ENCODE measurements around the gene CTDSPL.
"Not testable (repeated sequence)": the region's sequence is repeated elsewhere in the genome, so short reads cannot be mapped to it uniquely, and the experiment has no call there.

The CTDSPL gene

DNA sequence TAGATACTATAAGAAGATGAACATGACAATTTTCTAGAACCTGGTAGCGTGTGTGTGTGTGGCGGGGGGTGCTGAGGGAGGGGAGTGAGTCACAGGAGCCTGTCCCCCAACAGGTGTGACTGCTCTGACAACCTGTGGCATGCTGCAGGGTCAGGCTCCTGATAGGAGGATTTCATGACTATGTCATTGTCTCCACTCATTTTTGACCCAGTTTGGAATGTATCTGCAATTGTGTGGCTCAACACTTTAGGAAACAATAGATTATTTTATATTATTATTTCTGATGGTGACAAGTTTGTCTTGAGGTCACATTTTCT is 119.6 kb downstream of the CTDSPL start:
- Mint-ChIP-seq H3K36me3 (ENCODE audit: low read depth) (no peaks in the 10 kb centered on the region), H3K4me3 (no peak overlapping the region), H3K9me3 (no peaks in the 10 kb centered on the region), H3K27ac (no peak overlapping the region), H3K4me1 (ENCODE audit: low read depth) (no peaks in the 10 kb centered on the region), H3K27me3 (no peaks in the 10 kb centered on the region)

DNA sequence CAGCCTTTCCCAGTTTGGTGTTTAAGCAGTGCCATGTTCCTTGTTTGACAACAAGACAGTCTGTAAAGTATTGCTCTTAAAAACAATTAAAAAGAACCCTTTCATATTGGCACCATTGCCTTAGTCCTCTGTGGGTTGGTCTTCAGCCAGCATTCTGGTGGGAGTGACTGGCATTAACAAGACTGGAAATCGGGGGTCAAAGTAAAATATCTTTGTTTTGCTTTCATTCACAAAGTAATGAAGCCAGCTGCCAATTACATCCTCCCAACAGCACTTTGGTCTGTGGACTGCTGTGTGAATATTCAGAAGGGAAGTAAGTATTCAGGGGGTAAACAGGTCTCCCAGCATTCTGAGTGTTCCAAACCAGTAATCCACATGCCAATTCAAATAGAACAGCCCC is 120.7 kb downstream of the CTDSPL start:
- Mint-ChIP-seq H3K9me3 (no peaks in the 10 kb centered on the region), H3K4me1 (ENCODE audit: low read depth) (no peaks in the 10 kb centered on the region), H3K27ac (no peak overlapping the region), H3K4me3 (no peak overlapping the region), H3K27me3 (no peaks in the 10 kb centered on the region), H3K36me3 (ENCODE audit: low read depth) (no peaks in the 10 kb centered on the region)

DNA sequence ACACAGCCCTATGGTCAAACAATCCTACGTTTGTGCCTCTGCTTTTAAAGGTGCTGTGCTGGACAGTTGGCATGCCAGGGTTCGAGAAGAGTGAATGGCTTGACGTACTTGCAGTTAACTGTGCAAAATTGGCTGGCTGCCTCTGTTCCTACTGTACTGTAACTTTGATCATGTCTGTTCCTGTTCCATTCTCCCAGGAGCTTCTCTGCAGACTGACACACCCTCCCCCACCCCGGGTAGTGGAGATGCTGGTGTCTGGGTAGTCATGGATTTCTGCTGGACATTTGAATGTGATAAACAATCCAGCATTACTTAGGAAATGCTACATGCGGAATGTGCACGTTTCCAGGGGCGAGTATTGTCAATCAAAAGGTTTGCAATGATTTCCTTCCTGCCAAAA is 122.4 kb downstream of the CTDSPL start:
- H3K4me3 Mint-ChIP-seq = no peak overlapping the region
- H3K27me3 Mint-ChIP-seq = no peaks in the 10 kb centered on the region
- H3K9me3 Mint-ChIP-seq = no peaks in the 10 kb centered on the region
- H3K36me3 Mint-ChIP-seq (ENCODE audit: low read depth) = no peaks in the 10 kb centered on the region
- no peaks in the 10 kb centered on the region for H3K4me1 Mint-ChIP-seq (ENCODE audit: low read depth)
- no peak overlapping the region for H3K27ac Mint-ChIP-seq

DNA sequence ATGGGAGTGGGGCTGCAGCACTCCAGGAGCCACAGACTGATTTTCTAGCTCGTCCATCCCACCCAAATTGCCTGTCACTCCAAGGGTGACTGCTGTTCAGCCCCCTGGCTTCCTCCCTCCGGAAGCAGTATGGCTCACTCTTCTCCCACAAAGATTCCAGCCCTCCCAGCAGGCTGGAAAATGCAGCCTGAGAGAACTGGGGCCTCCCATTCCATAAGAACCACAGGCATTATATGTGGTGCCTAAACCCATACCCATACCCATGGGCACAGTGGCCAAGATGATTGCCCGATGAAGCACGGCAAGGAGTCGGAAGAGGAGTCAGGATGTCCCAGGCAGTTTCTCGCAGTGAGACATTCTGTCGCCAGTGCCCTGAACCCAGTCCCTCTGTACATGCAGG is 122.9 kb downstream of the CTDSPL start:
- H3K27me3 Mint-ChIP-seq = no peaks in the 10 kb centered on the region
- H3K9me3 Mint-ChIP-seq = no peaks in the 10 kb centered on the region
- no peaks in the 10 kb centered on the region for H3K4me1 Mint-ChIP-seq (ENCODE audit: low read depth)
- no peak overlapping the region for H3K27ac Mint-ChIP-seq
- no peaks in the 10 kb centered on the region for H3K36me3 Mint-ChIP-seq (ENCODE audit: low read depth)
- H3K4me3 Mint-ChIP-seq = no peak overlapping the region

DNA sequence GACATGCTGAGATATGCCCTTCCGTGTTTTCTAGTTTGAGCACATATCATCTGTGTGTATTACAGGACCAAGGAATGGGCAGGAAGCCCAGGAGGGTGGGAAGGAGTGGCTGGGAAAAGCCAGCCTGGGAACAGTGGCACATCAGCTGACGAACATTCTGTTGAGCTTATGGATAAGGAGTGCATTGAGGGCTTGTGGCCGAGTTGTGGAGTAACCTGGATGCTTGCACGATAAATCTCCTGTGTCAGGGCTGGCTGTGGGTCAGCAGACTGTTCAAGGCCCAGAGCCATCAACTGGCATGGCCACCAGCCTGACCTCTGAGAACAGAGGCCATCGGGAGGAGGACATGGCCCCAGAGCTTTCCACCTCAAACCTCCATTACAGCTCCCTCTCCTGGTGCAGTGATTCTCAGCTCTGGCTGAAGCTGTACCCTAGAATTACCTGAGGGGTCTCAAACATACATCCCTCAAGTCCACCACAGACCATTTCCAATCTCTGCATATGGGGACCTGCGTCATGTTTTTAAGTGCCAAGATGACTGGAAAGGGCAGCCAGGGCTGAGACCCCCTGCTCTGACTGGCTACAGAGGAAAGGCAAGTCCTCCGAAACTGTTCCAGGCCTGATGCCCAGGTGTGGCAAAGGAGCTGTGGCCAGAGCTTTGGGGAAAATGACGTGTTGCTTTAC is 124.1 kb downstream of the CTDSPL start:
- Mint-ChIP-seq H3K36me3 (ENCODE audit: low read depth) (no peaks in the 10 kb centered on the region), H3K27me3 (no peaks in the 10 kb centered on the region), H3K4me3 (no peak overlapping the region), H3K4me1 (ENCODE audit: low read depth) (no peaks in the 10 kb centered on the region), H3K27ac (no peak overlapping the region), H3K9me3 (no peaks in the 10 kb centered on the region)

DNA sequence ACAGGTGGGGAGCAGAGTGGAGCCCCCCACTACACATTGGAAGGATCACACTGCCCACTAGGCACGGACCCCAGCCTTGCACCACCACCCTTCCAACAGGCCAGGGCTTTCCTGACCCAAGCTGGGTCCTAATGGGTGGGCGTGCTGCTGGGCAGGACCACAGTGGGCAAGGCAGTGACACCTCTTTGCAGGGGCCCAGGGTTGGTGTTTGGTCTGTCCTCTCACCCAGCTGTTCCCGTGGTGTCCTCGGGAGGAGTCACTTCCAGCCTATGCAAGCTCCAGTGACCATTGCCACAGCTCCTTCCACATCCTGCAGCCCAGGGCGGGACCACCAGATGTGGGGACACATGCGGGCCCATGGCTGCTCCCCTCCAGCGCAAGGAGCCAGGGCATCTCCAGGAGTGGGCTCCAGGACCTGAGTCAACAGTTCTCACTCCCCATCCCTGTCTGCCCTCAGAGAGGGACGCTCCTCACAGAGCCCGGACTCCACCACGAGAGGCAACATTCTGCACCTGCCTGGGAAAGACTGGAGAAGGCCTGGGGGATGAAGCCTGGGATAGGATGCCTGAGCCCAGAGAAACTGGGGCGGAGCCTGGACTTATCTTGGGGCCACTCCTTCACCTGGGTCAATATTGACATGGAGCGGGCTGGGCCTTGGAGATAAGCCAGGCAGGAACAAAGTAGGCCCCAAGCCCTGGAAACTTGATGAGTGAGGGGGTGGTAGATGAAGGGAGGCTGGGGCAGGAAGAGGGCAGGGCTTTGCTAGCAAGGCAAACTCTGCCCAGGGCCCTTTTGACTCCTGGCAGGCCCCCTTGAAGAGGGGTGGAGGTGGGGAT is 125.0 kb downstream of the CTDSPL start:
- Mint-ChIP-seq H3K4me1 (ENCODE audit: low read depth) (no peaks in the 10 kb centered on the region), H3K27me3 (no peaks in the 10 kb centered on the region), H3K9me3 (no peaks in the 10 kb centered on the region), H3K27ac (no peak overlapping the region), H3K4me3 (no peak overlapping the region), H3K36me3 (ENCODE audit: low read depth) (no peaks in the 10 kb centered on the region)

DNA sequence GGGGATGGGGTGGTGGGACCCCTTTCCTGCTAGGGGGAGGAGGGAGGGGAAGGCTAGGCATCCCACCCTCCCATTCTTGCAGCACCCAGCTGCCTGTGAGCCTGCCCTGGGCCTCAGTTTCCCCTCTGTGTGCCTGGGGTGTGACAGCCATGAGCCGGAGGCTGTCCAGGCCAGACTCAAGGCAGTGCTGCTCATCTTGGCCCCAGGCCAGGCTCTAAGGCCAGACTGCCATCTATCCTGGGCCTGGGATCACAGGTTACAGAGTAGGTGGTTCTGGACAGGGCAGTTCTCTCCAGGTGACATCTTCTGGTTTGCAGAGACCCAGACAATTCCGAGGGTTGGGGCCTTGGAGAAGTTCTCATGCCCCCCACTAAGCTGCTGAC is 125.6 kb downstream of the CTDSPL start:
- Mint-ChIP-seq H3K9me3 (no peaks in the 10 kb centered on the region), H3K4me3 (no peak overlapping the region), H3K36me3 (ENCODE audit: low read depth) (no peaks in the 10 kb centered on the region), H3K27ac (no peak overlapping the region), H3K4me1 (ENCODE audit: low read depth) (no peaks in the 10 kb centered on the region), H3K27me3 (no peaks in the 10 kb centered on the region)

DNA sequence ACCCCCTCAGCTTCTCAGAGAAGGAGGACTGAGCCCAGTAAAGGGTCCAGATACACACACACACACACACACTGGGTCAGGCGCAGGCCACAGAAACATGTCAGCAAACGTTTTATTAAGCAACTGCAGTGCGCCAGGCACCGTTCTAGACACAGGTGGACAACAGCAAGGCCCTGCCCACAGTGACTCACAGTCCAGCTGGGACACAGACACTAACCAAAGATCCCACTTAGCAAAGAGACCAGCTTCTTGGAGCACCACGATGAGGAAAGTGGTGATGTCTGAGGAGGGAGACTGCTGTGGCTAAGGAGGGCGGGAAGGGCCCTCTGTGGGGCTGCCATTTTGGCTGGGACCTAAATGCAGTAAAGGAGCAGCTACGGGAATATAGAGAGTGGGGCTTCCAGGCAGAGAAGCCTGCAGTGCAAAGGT is 126.1 kb downstream of the CTDSPL start:
- Mint-ChIP-seq H3K9me3 (no peaks in the 10 kb centered on the region), H3K4me1 (ENCODE audit: low read depth) (no peaks in the 10 kb centered on the region), H3K4me3 (no peak overlapping the region), H3K36me3 (ENCODE audit: low read depth) (no peaks in the 10 kb centered on the region), H3K27me3 (no peaks in the 10 kb centered on the region), H3K27ac (no peak overlapping the region)

DNA sequence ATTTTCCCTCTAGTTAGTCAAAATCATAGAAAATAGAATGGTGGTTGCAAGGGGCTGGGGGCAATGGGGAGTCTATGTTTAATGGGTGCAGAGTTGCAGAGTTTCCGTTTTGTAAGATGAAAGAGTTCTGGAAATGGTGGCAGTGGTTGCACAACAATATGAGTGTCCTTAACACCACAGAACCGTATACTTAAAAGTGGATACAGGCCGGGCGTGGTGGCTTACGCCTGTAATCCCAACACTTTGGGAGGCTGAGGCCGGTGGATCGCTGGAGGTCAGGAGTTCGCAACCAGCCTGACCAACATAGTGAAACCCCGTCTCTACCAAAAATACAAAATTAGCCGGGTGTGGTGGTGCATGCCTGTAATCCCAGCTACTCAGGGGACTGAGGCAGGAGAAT is 126.7 kb downstream of the CTDSPL start:
- H3K4me3 Mint-ChIP-seq; H3K27me3 Mint-ChIP-seq; H3K9me3 Mint-ChIP-seq; H3K4me1 Mint-ChIP-seq (ENCODE audit: low read depth); H3K27ac Mint-ChIP-seq; H3K36me3 Mint-ChIP-seq (ENCODE audit: low read depth): not testable (repeated sequence)

DNA sequence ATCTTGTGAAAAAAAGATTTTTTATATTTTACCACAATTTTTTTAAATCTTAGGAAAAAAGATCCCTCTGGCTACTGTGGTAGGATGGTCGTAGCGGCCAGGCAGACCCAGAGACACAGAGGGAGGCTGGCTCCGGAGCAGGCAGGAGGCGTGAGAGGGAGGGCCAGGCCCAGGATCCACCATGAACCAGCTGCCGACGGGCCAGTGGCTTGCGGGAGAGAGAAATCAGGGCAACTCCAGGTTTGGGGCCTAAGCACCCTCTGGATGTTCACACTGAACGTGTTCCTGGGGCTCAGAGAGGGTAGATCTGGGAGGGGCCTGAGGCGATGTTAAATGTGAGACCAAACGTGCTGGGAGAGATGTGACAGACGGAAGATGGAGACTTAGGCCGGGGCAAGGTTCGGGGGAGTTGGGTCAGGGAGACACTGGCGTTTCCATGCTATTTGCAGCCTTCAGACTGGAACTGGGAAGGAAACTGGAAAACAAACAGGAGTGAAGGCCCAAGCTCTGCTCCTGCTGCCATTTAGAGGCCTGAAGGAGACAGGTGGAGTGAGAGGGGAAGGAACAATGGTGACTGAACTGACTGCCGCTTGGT is 127.3 kb downstream of the CTDSPL start:
- Mint-ChIP-seq H3K9me3 (no peaks in the 10 kb centered on the region), H3K27ac (no peak overlapping the region), H3K4me3 (no peak overlapping the region), H3K36me3 (ENCODE audit: low read depth) (no peaks in the 10 kb centered on the region), H3K27me3 (no peaks in the 10 kb centered on the region), H3K4me1 (ENCODE audit: low read depth) (peaks cover 8% of the 10 kb centered on the region)

DNA sequence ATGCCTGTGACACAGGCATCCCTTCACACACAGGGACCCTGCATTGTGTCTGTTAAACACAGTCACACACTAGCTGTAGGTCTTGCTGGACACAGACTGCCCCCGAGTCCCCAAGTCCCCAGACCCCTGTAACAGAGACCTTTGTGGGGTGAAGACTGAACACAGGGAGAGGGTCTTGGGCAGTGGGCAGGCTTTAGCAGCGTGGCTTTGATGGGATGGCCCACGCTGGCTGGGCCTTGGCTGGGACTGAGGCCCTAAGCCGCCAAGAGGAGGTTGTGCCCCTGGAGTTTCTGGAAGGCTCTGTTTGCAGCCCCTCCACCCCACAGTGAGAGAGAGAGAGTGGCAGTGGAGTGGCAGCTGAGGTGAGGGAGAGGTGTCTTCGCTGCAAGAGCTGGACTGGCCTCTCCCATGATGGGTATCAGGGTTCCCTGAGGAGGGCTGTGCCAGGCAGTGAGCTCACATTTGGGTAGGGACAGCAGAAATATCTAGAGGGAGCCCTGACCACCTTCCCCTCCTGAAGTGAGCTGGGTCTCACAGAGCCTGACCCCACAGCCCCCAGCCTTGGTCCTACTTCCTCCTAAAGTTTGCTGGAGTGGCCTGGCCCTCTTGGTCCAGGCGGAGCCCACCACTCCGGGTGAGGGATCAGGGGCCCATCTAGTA is 128.3 kb downstream of the CTDSPL start:
- Mint-ChIP-seq H3K9me3 (no peaks in the 10 kb centered on the region), H3K27me3 (no peaks in the 10 kb centered on the region), H3K4me1 (ENCODE audit: low read depth) (peaks cover 14% of the 10 kb centered on the region), H3K36me3 (ENCODE audit: low read depth) (no peaks in the 10 kb centered on the region), H3K4me3 (no peak overlapping the region), H3K27ac (no peak overlapping the region)

DNA sequence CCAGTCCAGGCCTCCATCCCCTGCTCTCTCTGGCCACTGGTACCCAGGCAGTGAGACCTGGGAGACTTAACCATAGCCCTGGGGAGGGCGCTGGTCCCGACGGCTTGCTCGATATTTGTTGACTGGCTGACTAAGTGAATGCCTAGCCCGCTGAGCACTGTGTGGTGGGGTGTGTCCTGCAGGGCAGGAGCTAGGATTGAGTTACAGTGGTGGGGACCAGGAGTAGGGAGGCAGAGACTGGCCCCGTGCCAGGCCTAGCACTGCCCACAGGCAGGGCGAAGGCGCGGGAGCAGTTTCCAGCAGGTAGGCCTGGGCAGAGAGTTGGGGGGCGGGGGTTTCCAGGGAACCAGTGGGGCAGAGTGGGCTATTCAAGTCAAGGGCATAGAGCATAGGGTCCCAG is 128.8 kb downstream of the CTDSPL start, which contains the start of gene VILL:
TSS of gene VILL (plus strand) at position 260 of the 400 bp plus-strand sequence. CDS start 2,887 bp downstream, outside the sequence.
- H3K36me3 Mint-ChIP-seq (ENCODE audit: low read depth) = no peaks in the 10 kb centered on the region
- H3K9me3 Mint-ChIP-seq = no peaks in the 10 kb centered on the region
- H3K27me3 Mint-ChIP-seq = no peaks in the 10 kb centered on the region
- H3K4me1 Mint-ChIP-seq (ENCODE audit: low read depth) = peaks cover 20% of the 10 kb centered on the region
- H3K27ac Mint-ChIP-seq = no peak within 1 kb of the TSS
- no peak within 1 kb of the TSS for H3K4me3 Mint-ChIP-seq

DNA sequence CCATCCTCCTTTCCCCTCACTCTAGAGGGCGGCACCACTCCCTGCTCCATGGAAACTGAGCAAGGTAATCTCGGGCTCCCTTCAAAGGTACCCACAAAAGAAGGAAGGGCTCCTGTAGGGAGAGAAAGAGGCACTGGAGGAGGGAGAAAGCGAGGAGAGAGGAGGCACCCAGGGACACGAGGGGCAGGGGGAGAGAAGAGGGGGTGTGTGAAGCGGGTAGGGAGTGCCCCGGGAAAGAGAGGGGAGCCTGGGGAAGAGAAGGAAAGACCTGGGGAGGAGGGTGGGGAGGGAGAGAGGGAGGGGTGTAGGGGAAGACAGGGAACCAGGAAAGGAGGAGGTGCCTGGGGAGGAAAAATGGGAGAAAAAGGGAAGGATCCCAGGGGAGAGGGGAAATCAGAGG is 129.4 kb downstream of the CTDSPL start:
- Mint-ChIP-seq H3K36me3 (ENCODE audit: low read depth) (peaks cover under 1% of the 10 kb centered on the region), H3K9me3 (no peaks in the 10 kb centered on the region), H3K4me3 (no peak overlapping the region), H3K27ac (no peak overlapping the region), H3K27me3 (no peaks in the 10 kb centered on the region), H3K4me1 (ENCODE audit: low read depth) (peaks cover 26% of the 10 kb centered on the region)

DNA sequence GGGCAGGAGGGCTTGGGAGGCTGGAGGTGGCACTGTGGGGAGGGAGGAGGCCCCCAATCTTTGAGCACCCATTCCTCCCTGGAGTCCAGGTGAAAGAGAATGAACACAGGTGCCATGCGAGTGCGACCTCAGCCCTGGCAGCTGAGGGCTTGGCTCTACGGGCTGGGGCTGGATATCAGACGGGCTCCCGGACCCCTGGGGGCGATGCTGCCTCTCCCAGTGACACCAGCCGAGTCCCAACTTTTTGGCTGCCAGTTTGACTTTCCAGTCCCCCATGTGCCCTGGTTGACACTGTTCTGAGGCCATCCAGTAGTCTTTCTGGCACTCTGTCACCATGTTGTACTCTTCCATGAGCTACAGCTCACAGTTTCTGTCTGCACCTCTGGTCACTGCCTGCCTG is 130.1 kb downstream of the CTDSPL start:
- Mint-ChIP-seq H3K4me3 (no peak overlapping the region), H3K27me3 (no peaks in the 10 kb centered on the region), H3K27ac (no peak overlapping the region), H3K4me1 (ENCODE audit: low read depth) (peaks cover 33% of the 10 kb centered on the region), H3K9me3 (no peaks in the 10 kb centered on the region), H3K36me3 (ENCODE audit: low read depth) (peaks cover 8% of the 10 kb centered on the region)
